T-helper 22 cell (primary cell): ENCODE measurements around the gene FAM184A.
"Not testable (repeated sequence)": the region's sequence is repeated elsewhere in the genome, so short reads cannot be mapped to it uniquely, and the experiment has no call there.

Experiments used
- DNase-seq: peaks from one replicate; pipeline ENCODE4 v3.0.0-alpha.2; 2020; ENCODE audit warnings: low read depth

Gene FAM184A

GRCh38 chr6:119052292-119052889, 26.1 kb downstream of the FAM184A start:
- DNase-seq, result no peak

GRCh38 chr6:119044255-119044654, 34.2 kb downstream of the FAM184A start:
- no peak for DNase-seq

DNA sequence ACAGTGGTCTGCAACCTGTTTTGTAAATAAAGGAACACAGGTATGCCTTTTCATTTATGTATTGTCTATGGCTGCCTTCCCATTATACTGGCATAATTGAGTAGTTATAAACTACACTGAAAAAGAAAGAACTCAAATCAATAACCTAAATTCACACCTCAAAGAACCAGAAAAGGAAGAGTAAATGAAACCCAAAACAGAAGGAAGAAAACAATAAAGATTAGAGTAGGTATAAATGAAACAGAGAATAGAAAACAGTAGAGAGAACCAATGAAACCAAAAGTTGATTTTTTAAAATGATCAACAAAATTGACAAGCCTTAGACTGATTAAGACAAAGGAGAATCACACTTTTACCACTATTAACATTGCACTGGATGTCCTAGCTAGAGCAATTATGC, 34.7 kb downstream of the FAM184A start:
- DNase-seq, result no peak

GRCh38 chr6:119043265-119043664, 35.2 kb downstream of the FAM184A start:
- no peak for DNase-seq

DNA sequence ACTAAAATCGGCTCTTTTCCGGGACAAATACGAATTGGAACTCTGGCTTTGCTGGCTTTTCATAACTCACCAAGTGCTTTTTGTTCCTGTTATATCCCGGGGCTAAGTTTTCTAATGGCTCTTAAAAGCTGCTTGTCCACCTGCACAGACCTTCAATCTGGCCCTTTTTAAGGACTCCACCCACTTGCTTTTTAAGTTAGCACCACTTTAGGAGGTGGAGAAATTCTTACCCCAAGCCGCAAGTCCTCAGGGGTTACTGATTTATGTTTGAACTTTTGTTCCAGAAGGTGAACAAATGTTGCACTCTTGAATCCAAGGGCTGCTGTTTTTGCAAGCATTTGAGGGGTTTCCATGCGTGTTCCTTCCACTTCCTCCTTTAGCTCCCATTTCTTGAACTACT, 37.8 kb downstream of the FAM184A start:
- DNase-seq, result no peak

DNA sequence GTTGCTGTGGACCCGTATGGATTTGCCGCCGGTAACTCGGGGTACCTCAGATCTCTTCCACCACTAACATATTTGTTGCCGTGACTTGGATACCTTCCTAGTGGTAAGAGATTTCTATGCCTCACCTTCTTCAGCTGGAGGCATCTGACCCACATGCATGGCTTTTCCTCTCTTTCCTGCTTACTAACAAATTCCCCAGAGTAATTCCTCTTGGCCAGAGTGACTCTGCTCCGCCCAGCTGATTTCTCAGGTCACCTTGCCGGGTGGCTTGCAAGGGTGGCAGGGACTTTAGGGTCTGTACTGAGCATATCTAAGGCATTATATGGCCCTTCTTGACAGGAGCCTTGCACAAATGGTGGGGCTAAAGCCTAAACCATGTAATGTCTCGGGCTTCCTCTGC, 38.2 kb downstream of the FAM184A start:
- DNase-seq, result no peak

DNA sequence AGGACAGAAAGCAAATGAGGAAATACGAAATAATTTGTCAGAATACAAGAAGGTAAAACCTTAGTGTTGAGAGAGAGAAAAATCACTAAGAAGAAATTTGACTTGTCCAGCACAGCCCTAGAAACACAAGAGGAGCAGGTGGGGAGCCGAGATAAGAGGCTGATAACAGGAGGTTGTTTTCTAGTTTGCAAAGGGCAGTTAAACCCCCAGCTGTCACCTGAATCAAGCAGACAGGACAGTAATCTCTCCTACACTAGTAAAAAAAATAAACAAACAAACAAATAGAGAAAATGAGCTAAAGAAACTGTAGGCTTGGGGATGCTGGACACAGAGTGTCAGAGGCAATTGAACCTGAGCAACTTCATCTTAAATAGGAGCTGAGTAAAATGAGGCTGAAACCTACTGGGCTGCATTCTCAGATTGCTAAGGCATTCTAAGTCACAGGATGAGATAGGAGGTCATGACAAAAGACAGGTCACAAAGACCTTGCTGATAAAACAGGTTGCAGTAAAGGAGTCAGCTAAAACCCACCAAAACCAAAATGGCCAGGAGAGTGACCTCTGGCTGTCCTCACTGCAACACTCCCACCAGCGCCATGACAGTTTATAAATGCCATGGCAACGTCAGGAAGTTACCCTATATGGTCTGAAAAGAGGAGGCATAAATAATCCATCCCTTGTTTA, 40.4 kb downstream of the FAM184A start:
- no peak for DNase-seq

- no peak for DNase-seq
Observed at GRCh38 chr6:119037264-119037663, 41.2 kb downstream of the FAM184A start.

DNA sequence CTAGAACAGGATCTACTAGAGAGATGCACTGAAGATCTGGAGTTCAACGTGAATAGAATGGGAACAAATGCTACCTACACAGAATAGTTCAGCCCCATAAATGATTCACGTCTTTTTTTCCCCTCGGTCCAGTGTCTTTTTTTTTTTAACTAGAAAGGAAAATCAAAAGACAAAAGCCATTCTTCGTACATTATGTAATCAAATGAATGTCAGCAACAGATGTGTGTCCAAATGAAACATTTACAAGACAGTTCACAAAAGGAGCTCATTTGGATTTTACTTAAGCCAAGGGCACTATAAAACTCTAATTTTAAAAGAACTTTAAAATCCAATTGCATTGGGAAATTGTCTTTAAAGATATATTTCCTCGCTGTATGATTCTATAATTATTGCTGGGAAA, 42.4 kb downstream of the FAM184A start:
- no peak for DNase-seq

DNA sequence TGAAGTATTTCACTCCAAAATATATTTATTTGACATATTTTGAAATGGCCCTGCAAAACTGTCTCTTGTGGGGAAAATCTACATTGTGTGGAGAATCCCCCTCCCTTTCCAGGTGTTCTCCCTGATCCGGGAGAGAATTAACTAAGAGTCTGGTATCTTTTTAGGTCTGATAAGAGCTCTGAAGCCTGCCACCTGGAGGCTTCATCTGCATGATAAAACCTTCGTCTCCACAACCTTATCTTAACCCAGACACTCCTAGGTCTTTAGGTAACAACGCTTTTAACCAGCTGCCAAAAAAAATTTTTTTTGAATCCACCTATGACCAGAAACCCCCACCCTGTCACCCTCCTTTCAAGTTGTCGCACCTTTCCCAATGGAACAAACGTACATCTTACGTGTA, 43.0 kb downstream of the FAM184A start:
- DNase-seq, result no peak

- no peak for DNase-seq
Observed at GRCh38 chr6:119034827-119035458, 43.5 kb downstream of the FAM184A start.

DNA sequence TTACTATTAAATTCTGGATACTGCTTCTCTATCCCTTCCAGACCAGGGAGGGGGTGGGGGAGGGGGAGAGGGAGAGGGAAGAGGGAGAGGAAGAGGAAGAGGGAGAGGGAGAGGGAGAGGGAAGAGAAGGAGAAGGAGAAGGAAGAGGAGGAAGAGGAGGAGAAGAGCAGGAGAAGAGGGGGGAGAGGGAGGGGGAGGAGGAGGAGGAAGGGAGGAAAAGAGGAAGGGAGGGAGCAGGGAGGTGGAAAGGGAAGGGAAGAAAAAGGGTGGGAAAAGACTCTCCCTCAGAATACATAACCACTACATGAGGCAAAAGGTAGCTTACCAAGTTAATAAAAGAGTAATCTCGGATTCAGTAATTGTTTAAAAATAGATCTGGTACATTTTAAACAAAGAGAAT, 46.0 kb downstream of the FAM184A start:
- no peak for DNase-seq

GRCh38 chr6:119030759-119031158, 47.7 kb downstream of the FAM184A start:
- DNase-seq, result no peak

GRCh38 chr6:119028091-119028490, 50.4 kb downstream of the FAM184A start:
- no peak for DNase-seq

GRCh38 chr6:119027465-119027864, 51.0 kb downstream of the FAM184A start:
- no peak for DNase-seq

- no peak for DNase-seq
Observed at GRCh38 chr6:119026822-119027221, 51.6 kb downstream of the FAM184A start.

- DNase-seq, result no peak
Observed at GRCh38 chr6:119025793-119026192, 52.7 kb downstream of the FAM184A start.

DNA sequence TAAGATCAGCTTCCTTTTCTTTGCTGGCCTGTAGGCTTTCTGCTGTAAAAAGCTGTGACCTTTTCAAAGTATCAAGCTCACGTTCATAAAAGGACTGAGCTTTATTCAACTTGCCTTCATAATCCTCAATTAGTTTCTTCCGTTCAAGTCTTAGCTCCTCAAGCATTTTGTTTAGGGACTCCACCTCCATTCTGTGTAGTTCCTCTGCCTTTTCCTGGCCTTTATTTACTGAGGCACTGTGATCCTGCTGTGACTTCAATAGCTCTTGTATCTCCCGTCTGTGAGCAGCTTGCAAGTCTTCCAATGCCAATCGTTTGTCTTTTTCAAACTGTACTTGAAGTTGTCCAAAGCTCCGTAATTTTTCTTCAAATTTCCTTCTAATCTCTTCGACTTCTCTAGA, 54.4 kb downstream of the FAM184A start:
- DNase-seq, result no peak

GRCh38 chr6:119022796-119023195, 55.7 kb downstream of the FAM184A start:
- DNase-seq, result no peak

DNA sequence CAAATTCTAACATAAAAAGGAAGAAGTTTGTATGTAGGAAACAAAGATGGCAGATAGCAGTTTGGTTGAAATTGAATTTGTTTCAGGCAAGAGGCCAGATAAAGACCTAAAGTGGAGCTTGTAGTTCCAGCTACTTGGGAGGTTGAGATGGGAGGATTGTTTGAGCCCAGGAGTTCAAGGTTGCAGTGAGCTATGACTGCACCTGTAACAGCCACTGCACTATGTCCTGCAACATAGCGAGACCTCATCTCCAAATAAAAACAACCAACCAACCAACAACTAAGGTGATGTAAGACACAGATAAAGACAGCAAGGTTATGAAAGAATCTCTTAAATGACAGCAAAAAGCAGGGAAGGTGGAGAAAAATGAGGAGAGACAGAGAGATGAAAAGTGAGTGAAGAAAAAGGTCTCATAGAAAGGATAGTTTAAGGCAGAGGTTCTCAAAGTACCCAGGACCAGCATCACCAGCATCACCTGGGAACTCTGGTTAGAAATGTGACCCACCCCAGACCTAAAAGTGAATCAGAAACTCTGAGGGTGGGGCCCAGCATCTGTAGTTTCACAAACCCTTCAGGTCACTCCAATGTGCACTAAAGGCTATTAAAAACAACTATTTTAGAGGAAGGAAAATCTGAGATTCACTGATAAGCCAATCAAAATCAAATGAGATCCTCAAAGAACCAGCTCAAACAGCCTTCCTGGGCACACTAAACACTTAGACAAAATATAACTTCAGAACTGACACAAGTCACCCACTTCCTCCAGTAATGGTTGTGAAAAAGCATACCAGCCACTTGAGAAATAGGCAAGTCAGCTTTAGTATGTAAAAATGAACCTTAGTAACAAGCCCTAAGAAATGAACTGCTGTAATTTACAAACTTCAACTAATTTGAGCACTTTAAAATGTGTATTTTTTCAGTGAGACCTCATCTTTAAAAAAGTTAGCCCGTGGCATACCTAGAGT, 57.6 kb downstream of the FAM184A start:
- no peak for DNase-seq

- not testable (repeated sequence) for DNase-seq
Observed at GRCh38 chr6:119015165-119015564, 63.3 kb downstream of the FAM184A start.

- DNase-seq, result no peak
Observed at GRCh38 chr6:119012521-119012920, 65.9 kb downstream of the FAM184A start.
